Cardiac fibroblast (primary cell): Measurements from ENCODE around the gene NDUFB3.
A peak's percentile ranks its signal among the peaks of the same experiment; 100 is the strongest.

Experiments used
- DNase-seq, 2 donors: peaks; one replicate each; pipeline versions ENCODE4 v3.0.0 to v3.0.0-alpha.2; 2010; ENCODE audit warnings: low read depth in 2 of 2
- H3K4me3 ChIP-seq, 2 donors: replicated peaks in 1 of 2; 1 replicate in 1 of 2; 2 replicates in 1 of 2; pipeline ENCODE4 v1.5.1; 2011; ENCODE audit warnings: low read depth in 2 of 2, low read length in 2 of 2, mild to moderate bottlenecking in 2 of 2, moderate library complexity in 1 of 2
- TF ChIP-seq, protein P1 (sequence below): IDR thresholded peaks from one replicate; pipeline ENCODE4 v1.5.1; 2011; ENCODE audit warnings: low read depth, mild to moderate bottlenecking, low read length, inconsistent platforms

The NDUFB3 gene

DNA sequence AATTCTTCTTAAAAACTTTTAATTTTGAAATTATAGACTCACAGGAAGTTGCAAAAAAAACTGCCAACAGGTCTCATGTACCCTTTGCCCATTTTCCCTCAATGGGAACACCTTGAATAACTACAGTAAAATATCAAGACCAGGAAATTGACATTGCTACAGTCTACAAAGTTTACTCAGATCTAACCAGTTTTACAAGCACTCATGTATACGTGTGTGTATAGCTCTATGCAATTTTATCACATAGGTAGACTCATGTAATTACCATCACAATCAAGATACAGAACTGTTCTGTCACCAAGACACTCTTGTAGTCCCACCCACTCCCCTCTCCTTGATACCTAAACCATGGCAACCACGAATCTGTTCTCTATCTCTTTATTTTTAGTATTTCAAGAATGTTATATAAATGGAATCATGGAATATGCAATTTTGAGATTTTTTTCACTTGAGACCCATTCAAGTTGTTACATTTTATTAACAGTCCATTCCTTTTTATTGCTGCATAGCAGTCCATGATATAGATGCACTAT lies 6.9 kb upstream of the NDUFB3 start:
- no peak for DNase-seq

DNA sequence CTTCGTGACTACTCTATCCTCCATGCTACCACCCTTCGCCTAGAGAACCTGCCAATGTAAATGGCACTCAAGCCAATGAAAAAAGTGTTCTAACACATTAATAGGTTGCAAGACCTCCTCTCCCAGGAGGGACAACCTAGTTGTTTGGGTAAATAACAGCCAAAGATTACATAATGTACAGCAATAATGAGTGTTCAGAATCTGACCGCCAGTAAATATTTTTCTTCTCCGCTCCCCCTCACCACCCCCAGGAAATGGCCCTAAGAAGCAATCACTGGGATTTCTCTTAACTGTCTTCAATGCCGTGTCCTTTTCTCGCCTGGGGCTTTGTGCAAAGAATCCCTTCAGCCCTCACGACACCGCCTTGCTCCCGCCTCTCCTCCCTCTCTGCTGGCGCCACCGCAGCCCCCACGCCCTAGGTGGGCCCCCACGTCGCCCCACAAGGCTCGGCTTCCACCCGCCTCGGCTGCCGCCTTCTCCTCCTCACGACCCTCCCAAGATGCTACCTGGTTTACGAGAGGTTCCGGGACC lies 788 bp upstream of the NDUFB3 start:
- TF ChIP-seq, protein P1, sequence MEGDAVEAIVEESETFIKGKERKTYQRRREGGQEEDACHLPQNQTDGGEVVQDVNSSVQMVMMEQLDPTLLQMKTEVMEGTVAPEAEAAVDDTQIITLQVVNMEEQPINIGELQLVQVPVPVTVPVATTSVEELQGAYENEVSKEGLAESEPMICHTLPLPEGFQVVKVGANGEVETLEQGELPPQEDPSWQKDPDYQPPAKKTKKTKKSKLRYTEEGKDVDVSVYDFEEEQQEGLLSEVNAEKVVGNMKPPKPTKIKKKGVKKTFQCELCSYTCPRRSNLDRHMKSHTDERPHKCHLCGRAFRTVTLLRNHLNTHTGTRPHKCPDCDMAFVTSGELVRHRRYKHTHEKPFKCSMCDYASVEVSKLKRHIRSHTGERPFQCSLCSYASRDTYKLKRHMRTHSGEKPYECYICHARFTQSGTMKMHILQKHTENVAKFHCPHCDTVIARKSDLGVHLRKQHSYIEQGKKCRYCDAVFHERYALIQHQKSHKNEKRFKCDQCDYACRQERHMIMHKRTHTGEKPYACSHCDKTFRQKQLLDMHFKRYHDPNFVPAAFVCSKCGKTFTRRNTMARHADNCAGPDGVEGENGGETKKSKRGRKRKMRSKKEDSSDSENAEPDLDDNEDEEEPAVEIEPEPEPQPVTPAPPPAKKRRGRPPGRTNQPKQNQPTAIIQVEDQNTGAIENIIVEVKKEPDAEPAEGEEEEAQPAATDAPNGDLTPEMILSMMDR, result no peak
- peak; percentile 10 to 33 for DNase-seq
- H3K4me3 ChIP-seq, result peak overlapping the region; percentile 97 to 100

More for the DNA sequence above, 6.9 kb upstream of the NDUFB3 start:
- TF ChIP-seq, protein P1, result no peak
- no peak overlapping the region for H3K4me3 ChIP-seq

DNA sequence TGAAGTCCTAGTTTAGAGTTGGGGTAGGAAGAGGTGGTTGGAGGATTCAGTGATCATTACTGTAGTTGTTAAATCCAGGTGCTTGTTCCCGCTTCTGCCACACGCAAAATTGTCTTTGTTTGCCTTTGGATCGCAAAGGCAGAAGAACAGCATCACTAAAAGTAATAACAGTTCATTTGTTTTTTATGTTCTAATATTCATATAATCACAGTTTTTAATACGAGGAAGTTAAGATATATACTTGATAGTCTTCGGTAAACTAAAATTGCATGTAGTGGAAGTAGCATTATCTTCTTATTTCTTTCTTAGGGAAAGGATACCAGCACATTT lies 365 bp downstream of the NDUFB3 start:
- peak overlapping the region; percentile 97 to 100 for H3K4me3 ChIP-seq
- TF ChIP-seq, protein P1, result no peak
- DNase-seq, result no peak

DNA sequence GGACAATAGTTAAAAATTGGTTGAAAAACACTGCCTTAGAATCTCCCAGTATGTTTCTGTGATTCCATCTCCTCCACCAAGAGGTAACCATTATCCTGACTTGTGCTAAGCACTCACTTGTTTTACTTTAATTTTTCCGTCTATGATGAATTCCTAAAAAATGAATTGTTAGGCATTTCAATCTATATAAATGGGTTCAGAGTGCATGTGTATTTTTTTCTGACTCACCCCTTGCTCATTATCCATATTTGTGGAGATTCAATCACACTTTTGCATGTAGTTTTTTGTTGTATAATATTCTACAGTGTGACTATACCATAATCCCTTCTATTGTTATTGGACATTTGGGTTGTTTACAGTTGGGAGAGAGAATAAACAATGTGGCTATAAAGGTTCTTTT lies 1.3 kb downstream of the NDUFB3 start:
- H3K4me3 ChIP-seq, result no peak overlapping the region
- TF ChIP-seq, protein P1, result no peak
- DNase-seq, result no peak

GRCh38 chr2:201074996-201075395 lies 3.2 kb downstream of the NDUFB3 start:
- DNase-seq, result no peak
- no peak overlapping the region for H3K4me3 ChIP-seq
- TF ChIP-seq, protein P1, result no peak

- TF ChIP-seq, protein P1, result no peak
- no peak overlapping the region for H3K4me3 ChIP-seq
- no peak for DNase-seq
Observed at GRCh38 chr2:201084863-201085262, 13.1 kb downstream of the NDUFB3 start.

DNA sequence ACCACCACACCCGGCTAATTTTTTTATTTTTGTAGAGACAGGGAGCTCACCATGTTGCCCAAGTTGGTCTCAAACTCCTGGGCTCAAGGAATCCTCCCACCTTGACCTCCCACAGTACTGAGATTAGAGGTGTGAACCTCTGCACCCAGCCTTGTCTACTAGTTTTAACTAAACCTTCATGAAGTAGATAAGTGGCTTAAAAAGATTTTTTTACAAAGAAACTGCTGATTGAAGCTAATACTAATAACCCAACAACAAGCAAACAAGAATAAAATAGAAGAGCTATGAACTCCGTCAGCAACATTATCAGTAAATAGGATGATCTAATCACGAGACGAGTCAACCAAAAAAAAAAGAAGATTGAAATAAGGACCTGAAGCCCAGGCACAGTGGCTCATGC lies 18.8 kb downstream of the NDUFB3 start:
- TF ChIP-seq, protein P1, result no peak
- DNase-seq, result no peak
- no peak overlapping the region for H3K4me3 ChIP-seq
